Coronary artery (tissue), 2 donors: ENCODE data around the gene RP9.

Experiments used
- DNase-seq: peaks from one replicate; pipeline ENCODE4 v3.0.0-alpha.2; 2017; ENCODE audit warnings: low spot score
- H3K27ac ChIP-seq, 2 donors: fragments of 200-600 bp; sonication (generic); one replicate each; pipeline ENCODE4 v1.5.1; 2016 to 2019
- H3K4me3 ChIP-seq: fragments of 200-600 bp; sonication (generic); 2 replicates; pipeline ENCODE4 v1.5.1; 2016; ENCODE audit warnings: mild to moderate bottlenecking, moderate library complexity
- TF ChIP-seq, protein P1 (sequence below): fragments of 200-600 bp; sonication (generic); IDR thresholded peaks from one replicate; pipeline ENCODE4 v1.5.1; 2019; ENCODE audit warnings: antibody characterized with exemption

Gene RP9

DNA sequence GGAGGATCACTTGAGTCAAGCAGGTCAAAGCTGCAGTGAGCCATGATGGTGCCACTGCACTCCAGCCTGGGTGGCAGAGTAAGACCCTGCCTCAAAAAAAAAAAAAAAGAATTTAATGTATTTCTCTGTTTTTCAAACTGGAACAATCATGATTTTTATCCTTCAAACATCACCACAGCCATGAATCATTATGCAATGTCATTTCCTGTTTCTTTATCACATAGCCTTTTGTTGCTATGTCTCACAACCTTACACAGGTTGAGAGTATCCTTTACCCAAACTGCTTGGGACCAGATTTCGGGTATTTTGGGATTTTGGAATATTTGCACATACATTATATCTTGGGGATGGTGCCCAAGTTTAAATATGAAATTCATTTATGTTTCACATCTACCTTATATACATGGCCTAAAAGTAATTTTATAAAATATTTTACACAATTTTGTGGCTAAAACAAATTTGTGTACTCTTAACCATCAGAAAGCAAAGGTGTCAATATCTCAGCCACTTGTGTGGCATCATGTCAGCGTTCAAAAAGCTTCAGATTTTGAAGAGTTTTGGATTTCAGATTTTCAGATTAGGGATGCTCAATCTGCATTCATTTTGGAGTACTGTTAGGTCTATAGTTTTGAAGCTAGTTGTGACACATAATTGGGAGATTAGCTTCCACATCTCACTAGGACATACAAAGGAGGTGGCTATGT lies 54.8 kb downstream of the RP9 start:
- TF ChIP-seq, protein P1, sequence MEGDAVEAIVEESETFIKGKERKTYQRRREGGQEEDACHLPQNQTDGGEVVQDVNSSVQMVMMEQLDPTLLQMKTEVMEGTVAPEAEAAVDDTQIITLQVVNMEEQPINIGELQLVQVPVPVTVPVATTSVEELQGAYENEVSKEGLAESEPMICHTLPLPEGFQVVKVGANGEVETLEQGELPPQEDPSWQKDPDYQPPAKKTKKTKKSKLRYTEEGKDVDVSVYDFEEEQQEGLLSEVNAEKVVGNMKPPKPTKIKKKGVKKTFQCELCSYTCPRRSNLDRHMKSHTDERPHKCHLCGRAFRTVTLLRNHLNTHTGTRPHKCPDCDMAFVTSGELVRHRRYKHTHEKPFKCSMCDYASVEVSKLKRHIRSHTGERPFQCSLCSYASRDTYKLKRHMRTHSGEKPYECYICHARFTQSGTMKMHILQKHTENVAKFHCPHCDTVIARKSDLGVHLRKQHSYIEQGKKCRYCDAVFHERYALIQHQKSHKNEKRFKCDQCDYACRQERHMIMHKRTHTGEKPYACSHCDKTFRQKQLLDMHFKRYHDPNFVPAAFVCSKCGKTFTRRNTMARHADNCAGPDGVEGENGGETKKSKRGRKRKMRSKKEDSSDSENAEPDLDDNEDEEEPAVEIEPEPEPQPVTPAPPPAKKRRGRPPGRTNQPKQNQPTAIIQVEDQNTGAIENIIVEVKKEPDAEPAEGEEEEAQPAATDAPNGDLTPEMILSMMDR: no peak
- H3K4me3 ChIP-seq: no peak overlapping the region
- H3K27ac ChIP-seq: no peak overlapping the region
- DNase-seq: no peak

DNA sequence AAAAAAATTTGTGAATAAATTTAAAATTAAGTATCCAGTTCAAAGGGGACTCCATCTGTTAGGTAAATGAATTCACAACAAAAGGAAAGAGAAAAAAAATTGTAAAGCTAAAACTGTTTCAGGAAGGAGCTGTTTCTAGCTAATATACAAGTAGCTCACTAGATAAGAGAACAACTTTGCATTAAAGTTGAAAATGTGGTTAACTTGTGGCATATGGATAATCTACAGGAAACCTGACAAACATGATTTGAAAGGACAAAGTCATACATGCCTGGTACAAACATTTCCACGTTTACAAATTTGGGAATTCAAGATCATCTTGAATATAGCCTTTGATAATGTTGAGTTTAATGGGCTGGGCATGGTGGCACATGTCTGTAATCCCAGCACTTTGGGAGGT lies 55.5 kb downstream of the RP9 start:
- DNase-seq: no peak
- TF ChIP-seq, protein P1: no peak
- Histone ChIP-seq H3K4me3 (no peak overlapping the region), H3K27ac (no peak overlapping the region)

DNA sequence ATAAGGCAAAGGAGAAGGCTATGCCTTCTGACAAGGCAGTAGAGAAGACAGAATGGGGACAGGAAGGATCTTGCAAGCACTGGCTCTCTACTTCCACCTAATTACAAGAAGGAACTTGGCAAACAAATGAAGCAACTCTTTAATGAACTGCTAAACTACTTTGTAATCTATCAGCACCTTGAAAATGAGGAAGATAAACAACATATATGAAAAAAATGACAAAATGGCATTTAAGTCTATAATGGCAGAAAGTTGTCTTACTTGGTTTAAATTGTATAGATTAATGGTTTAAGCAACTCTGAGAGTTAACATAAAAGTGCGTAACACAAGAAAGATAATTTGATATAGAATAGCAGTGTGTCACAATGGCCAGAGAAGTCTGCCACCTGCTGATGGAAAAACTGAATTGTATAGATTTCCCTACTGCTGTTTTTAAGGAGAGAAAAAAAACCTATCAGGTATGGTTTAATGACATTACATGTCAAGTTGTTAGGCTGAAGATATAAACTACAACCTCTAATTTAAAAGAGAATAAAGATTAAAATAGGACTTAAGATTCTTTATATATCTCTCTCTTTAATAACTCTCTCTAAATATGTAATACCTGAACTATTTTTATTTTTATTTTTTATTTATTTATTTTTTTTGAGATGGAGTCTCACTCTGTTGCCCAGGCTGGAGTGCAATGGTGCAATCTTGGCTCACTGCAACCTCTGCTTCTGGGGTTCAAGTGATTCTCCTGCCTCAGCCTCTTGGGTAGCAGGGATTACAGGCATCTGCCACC lies 58.5 kb downstream of the RP9 start:
- H3K4me3 ChIP-seq: no peak overlapping the region
- no peak for DNase-seq
- TF ChIP-seq, protein P1: peak; percentile 36
- H3K27ac ChIP-seq: no peak overlapping the region

DNA sequence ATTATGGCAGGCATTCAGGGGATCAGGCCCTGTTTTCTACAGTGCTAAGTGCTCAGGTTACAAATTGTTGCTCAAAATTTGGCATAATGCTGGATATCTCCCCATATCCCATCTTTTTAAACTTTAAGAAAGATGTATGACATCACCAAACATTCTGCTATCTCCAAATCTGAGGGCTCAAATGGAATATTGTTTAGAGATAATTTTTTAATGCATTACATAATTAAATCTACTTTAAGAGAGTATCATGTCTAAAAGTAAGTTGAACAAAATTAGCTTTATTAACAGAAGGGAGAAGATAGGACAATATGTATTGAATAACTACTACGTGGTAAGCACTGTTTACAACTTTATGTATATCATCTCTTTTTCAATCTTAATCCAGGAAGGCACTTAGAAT lies 60.5 kb downstream of the RP9 start:
- TF ChIP-seq, protein P1: no peak
- Histone ChIP-seq H3K4me3 (no peak overlapping the region), H3K27ac (no peak overlapping the region)
- DNase-seq: no peak

DNA sequence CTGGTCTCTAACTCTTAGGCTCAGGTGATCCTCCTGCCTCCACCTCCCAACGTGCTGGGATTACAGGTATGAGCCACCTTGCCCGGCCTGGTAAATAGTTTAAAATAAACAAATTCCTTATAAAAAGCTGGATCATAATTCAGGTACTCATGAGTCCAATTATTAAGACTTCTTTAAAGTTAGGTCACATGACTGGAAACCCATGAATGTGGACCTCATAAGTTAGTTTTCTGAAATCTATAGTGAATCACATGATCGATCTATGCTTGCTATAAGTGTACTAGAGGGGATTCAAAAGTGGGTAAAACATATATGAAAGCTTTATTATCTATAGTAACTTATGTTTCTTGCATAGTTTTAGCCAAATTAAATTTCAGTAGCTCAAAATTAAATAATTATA lies 60.9 kb downstream of the RP9 start:
- no peak for DNase-seq
- TF ChIP-seq, protein P1: no peak

DNA sequence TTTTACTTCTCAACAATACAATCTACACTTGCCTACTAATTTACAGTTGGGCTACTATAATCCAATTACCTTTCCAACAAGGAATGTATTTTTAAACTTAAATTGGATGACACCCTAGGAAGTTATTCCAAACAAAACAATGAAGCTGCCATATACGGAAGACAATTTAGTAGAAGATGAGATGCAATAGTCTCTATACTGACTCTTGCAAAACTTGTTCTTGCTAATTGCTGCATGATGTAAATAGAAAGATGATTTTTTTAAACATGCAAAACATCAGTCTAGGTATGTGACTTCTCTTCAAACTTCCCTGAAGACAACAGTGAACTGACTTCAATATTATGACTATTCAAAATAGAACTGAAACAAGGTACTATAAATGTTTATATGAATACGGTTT lies 64.2 kb downstream of the RP9 start:
- H3K4me3 ChIP-seq: no peak overlapping the region
- H3K27ac ChIP-seq: no peak overlapping the region
- no peak for DNase-seq
- TF ChIP-seq, protein P1: no peak

More for the DNA sequence above, 60.9 kb downstream of the RP9 start:
- H3K4me3 ChIP-seq: no peak overlapping the region
- no peak overlapping the region for H3K27ac ChIP-seq
